GM12892 (cell line): ENCODE data around the gene SLC39A11.

Experiments used
- POLR2A ChIP-seq: IDR thresholded peaks from 2 replicates; pipeline ENCODE4 v1.6.1; 2011; ENCODE audit warnings: low read depth, low read length, control low read depth
- POLR2AphosphoS5 ChIP-seq: IDR thresholded peaks from 2 replicates; pipeline ENCODE4 v1.6.1; 2011; ENCODE audit warnings: low read depth, low read length, control low read depth
- TAF1 ChIP-seq: IDR thresholded peaks from 2 replicates; pipeline ENCODE4 v1.6.1; 2011; ENCODE audit warnings: low read depth, mild to moderate bottlenecking, control low read depth, low read length, borderline replicate concordance

DNA sequence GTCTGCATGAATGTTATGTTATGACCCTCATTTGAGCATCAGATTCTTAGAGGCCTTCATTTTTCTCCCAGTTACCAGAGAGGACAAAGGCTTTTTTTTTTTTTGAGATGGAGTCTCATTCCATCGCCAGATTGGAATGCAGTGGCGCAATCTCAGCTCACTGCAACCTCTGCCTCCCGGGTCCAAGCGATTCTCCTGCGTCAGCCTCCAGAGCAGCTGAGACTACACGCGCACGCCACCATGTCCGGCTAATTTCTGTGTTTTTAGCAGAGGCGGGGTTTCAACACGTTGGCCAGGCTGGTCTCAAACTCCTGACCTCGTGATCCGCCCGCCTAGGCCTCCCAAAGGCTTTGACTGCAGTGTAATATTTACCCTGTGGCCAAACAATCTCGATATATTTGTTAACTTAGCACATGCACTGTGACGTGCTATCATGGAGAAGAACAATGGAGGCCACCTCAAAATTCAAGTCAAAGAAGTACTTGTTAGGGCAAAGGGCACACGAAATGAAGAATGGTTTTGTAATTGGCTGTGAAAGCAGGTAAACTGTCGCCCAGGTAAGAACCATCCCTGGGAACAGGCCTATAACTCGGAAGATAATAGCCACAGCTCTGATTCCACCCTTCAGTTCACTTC lies 303.4 kb downstream of the SLC39A11 start:
- TF ChIP-seq POLR2A (no peak), POLR2AphosphoS5 (no peak), TAF1 (no peak)
